ENCODE measurements around the gene ERP29. TPM values are rescaled to one million over a fixed set of nuclear protein-coding genes. Genes with fewer than 3 reads are reported as not detected.

The ERP29 gene
- total RNA-seq: 67.2 and 90.4 TPM in 2 replicates

GRCh38 chr12:112012775-112013600, at the start of gene ERP29, which contains the start of gene TMEM116:
TSS of gene ERP29 (plus strand) at chr12:112013426. CDS start at chr12:112013466, 40 bp downstream.
TSS of gene TMEM116 (minus strand) at chr12:112013165. CDS start at chr12:112005270, 7,895 bp downstream.

Other genes starting within 250 kb of the ERP29 start
- 37.7 and 47.1 TPM in 2 replicates for gene ALDH2, start 246.5 kb upstream of the ERP29 start, total RNA-seq
- 24.5 and 34.1 TPM in 2 replicates for gene MAPKAPK5, start 171.2 kb upstream of the ERP29 start, total RNA-seq
- gene TMEM116, start 261 bp upstream of the ERP29 start, total RNA-seq: 2.3 and 2.9 TPM in 2 replicates
- 24.0 and 29.5 TPM in 2 replicates for gene NAA25, start 95.4 kb downstream of the ERP29 start, total RNA-seq
- gene TRAFD1, start 112.1 kb downstream of the ERP29 start, total RNA-seq: 27.6 and 46.8 TPM in 2 replicates

All from epithelial cell of umbilical artery (primary cell).